OCI-LY1 (cell line): Measurements from ENCODE around the gene SAMD14.

ENCODE experiments used
- H2AFZ ChIP-seq: fragments of 200-600 bp; sonication (generic), shearing (Covaris generic); 2 replicates; pipeline ENCODE4 v1.6.0; 2014; ENCODE audit warnings: antibody characterized with exemption, mild to moderate bottlenecking, low read length
- H3F3A ChIP-seq: fragments of 200-600 bp; sonication (generic), shearing (Covaris generic); 2 replicates; pipeline ENCODE4 v1.6.0; 2014; ENCODE audit warnings: mild to moderate bottlenecking, antibody characterized with exemption, low read length, moderate library complexity; ENCODE audit not compliant: insufficient read depth
- H3K27ac ChIP-seq: fragments of 200-600 bp; sonication (generic); 2 replicates; pipeline ENCODE4 v1.5.1; 2014; ENCODE audit warnings: low read length, mixed run types, mild to moderate bottlenecking, low read depth; ENCODE audit not compliant: poor library complexity, severe bottlenecking
- H3K27me3 ChIP-seq: fragments of 200-600 bp; sonication (generic); 2 replicates; pipeline ENCODE4 v1.6.0; 2014; ENCODE audit warnings: antibody characterized with exemption, mild to moderate bottlenecking, low read length, moderate library complexity; ENCODE audit not compliant: insufficient read depth
- H3K36me3 ChIP-seq: fragments of 200-600 bp; sonication (generic); 2 replicates; pipeline ENCODE4 v1.6.1; 2014; ENCODE audit warnings: mild to moderate bottlenecking, antibody characterized with exemption, low read length, moderate library complexity, mixed read lengths; ENCODE audit not compliant: insufficient read depth
- H3K4me1 ChIP-seq: fragments of 200-600 bp; sonication (generic); 2 replicates; pipeline ENCODE4 v1.5.1; 2014; ENCODE audit warnings: mild to moderate bottlenecking, low read length, moderate library complexity; ENCODE audit not compliant: insufficient read depth, severe bottlenecking
- H3K4me2 ChIP-seq: fragments of 200-600 bp; sonication (generic), shearing (Covaris generic); 2 replicates; pipeline ENCODE4 v1.6.1; 2014; ENCODE audit warnings: low read length
- H3K4me3 ChIP-seq: fragments of 200-600 bp; sonication (generic); 2 replicates; pipeline ENCODE4 v1.5.1; 2014; ENCODE audit warnings: low read length, low read depth, mild to moderate bottlenecking, mixed read lengths; ENCODE audit not compliant: poor library complexity, severe bottlenecking
- H3K79me2 ChIP-seq: fragments of 200-600 bp; shearing (Covaris generic); 2 replicates; pipeline ENCODE4 v1.6.1; 2016; ENCODE audit warnings: mixed run types, low read length, mixed read lengths; ENCODE audit not compliant: insufficient read depth
- H3K9ac ChIP-seq: fragments of 200-600 bp; sonication (generic), shearing (Covaris generic); 2 replicates; pipeline ENCODE4 v1.6.1; 2014; ENCODE audit warnings: mild to moderate bottlenecking, low read length, mixed read lengths
- H3K9me2 ChIP-seq: fragments of 200-600 bp; sonication (generic), shearing (Covaris generic); 2 replicates; pipeline ENCODE4 v1.6.1; 2014; ENCODE audit warnings: low read depth, mild to moderate bottlenecking, low read length, mixed read lengths
- H3K9me3 ChIP-seq: fragments of 200-600 bp; shearing (Covaris generic); 2 replicates; pipeline ENCODE4 v1.6.1; 2014; ENCODE audit warnings: low read length, mixed read lengths
- H4K20me1 ChIP-seq: fragments of 200-600 bp; sonication (generic), shearing (Covaris generic); 2 replicates; pipeline ENCODE4 v1.6.0; 2016; ENCODE audit warnings: mild to moderate bottlenecking, low read length; ENCODE audit not compliant: insufficient read depth
- EZH2 ChIP-seq: fragments of 200-600 bp; sonication (generic), shearing (Covaris generic); IDR thresholded peaks from 2 replicates; pipeline ENCODE4 v1.8.0; 2017; ENCODE audit warnings: borderline replicate concordance, mixed run types, mild to moderate bottlenecking, antibody characterized with exemption, low read length, moderate library complexity, mixed read lengths
- TF ChIP-seq, protein P1 (sequence below): fragments of 200-600 bp; sonication (generic), shearing (Covaris generic); IDR thresholded peaks from 2 replicates; pipeline ENCODE4 v1.5.1; 2017; ENCODE audit warnings: mild to moderate bottlenecking, antibody characterized with exemption, low read length, moderate library complexity, mixed read lengths

The SAMD14 gene

DNA sequence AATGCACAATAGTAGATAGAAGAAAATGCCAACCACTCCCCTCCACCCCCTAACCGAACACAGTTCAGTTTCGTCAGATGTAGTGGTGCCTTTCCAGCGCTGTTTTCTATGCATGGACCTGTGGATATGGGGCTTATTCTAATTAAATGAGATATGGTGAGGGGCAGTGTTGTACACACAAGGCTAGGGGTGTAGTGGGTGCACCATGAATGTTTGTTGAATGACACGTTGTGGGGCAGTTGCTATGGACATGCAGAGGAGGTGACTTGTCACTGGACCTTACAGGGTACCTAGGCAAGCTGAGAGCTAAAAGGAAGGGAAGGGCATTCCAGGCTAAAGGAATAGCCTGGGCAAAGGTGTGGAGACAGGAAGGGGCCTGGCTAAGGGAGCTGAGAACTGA lies 31.4 kb downstream of the SAMD14 start:
- no peaks in the 10 kb centered on the region for H4K20me1 ChIP-seq
- H3F3A ChIP-seq, result no peaks in the 10 kb centered on the region
- no peak overlapping the region for H3K27ac ChIP-seq
- H3K36me3 ChIP-seq, result no peaks in the 10 kb centered on the region
- H3K9ac ChIP-seq, result no peak overlapping the region
- no peak overlapping the region for H3K4me2 ChIP-seq
- TF ChIP-seq, protein P1, sequence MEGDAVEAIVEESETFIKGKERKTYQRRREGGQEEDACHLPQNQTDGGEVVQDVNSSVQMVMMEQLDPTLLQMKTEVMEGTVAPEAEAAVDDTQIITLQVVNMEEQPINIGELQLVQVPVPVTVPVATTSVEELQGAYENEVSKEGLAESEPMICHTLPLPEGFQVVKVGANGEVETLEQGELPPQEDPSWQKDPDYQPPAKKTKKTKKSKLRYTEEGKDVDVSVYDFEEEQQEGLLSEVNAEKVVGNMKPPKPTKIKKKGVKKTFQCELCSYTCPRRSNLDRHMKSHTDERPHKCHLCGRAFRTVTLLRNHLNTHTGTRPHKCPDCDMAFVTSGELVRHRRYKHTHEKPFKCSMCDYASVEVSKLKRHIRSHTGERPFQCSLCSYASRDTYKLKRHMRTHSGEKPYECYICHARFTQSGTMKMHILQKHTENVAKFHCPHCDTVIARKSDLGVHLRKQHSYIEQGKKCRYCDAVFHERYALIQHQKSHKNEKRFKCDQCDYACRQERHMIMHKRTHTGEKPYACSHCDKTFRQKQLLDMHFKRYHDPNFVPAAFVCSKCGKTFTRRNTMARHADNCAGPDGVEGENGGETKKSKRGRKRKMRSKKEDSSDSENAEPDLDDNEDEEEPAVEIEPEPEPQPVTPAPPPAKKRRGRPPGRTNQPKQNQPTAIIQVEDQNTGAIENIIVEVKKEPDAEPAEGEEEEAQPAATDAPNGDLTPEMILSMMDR, result no peak
- TF ChIP-seq EZH2, result no peak
- H3K79me2 ChIP-seq, result no peaks in the 10 kb centered on the region
- no peaks in the 10 kb centered on the region for H3K9me2 ChIP-seq
- H3K9me3 ChIP-seq, result no peaks in the 10 kb centered on the region
- H2AFZ ChIP-seq, result no peak overlapping the region
- H3K4me3 ChIP-seq, result no peak overlapping the region
- H3K27me3 ChIP-seq, result no peaks in the 10 kb centered on the region
- H3K4me1 ChIP-seq, result peaks cover 15% of the 10 kb centered on the region

DNA sequence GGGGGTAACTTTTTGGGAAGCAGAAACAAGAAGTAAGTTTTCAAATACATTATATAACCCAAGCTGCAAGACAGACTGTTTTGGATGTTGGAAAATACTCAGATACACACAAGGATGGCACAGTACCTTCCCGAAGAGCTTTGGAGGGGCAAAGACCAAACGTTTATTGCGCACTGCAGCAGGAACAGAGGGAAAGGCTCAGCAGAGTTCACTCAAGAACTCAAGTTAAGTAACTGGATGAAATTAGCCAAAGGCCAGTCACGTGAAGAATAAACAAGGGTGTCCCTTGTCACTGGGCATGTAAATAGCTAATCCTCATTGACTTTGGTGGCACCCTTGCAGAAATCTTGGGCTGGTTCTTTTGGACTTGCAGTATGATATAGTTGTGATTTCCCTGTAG lies 32.0 kb downstream of the SAMD14 start:
- H3K4me1 ChIP-seq, result peaks cover 15% of the 10 kb centered on the region
- no peaks in the 10 kb centered on the region for H4K20me1 ChIP-seq
- no peaks in the 10 kb centered on the region for H3K79me2 ChIP-seq
- H3K9ac ChIP-seq, result no peak overlapping the region
- no peaks in the 10 kb centered on the region for H3K9me2 ChIP-seq
- H3K4me2 ChIP-seq, result no peak overlapping the region
- no peaks in the 10 kb centered on the region for H3F3A ChIP-seq
- no peaks in the 10 kb centered on the region for H3K27me3 ChIP-seq
- no peak overlapping the region for H2AFZ ChIP-seq
- no peaks in the 10 kb centered on the region for H3K36me3 ChIP-seq
- H3K27ac ChIP-seq, result no peak overlapping the region
- H3K4me3 ChIP-seq, result no peak overlapping the region
- H3K9me3 ChIP-seq, result no peaks in the 10 kb centered on the region
- no peak for TF ChIP-seq EZH2
- TF ChIP-seq, protein P1, result no peak

DNA sequence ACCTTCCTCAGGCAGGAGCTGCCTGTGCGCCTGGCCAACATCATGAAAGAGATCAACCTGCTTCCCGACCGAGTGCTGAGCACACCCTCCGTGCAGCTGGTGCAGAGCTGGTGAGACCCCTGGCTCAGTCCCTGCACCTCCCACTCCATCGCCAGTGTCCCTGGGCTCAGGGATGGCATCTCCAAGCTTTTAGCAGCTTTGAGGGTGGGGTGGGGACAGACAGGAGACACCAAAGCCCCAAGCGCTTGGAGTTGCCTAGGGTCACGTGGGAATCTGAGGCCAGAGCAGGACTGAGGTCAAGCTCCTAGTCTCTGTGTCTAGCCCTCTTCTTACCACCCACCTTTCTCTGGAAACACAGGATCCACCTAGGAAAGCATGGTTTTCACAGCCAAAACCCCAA lies 32.5 kb downstream of the SAMD14 start:
- Histone ChIP-seq H3K4me1 (peaks cover 15% of the 10 kb centered on the region), H3K9ac (no peak overlapping the region), H3K9me2 (no peaks in the 10 kb centered on the region), H3F3A (no peaks in the 10 kb centered on the region), H3K4me3 (no peak overlapping the region), H2AFZ (no peak overlapping the region), H3K4me2 (no peak overlapping the region), H3K79me2 (no peaks in the 10 kb centered on the region), H3K9me3 (no peaks in the 10 kb centered on the region), H3K27ac (no peak overlapping the region), H3K27me3 (no peaks in the 10 kb centered on the region), H4K20me1 (no peaks in the 10 kb centered on the region), H3K36me3 (no peaks in the 10 kb centered on the region)
- TF ChIP-seq, protein P1, result no peak
- TF ChIP-seq EZH2, result no peak
